Purkinje cell (primary cell): ENCODE measurements around the gene SYT2. TPM values are rescaled to one million over a fixed set of nuclear protein-coding genes. Genes with fewer than 3 reads are reported as not detected.

Experiments used
- polyA plus RNA-seq: library from polyadenylated mRNA; unstranded; fragments of >200 nt; fragmentation: Nextera tagmentation; gene quantifications from 2 replicates; pipeline ENCODE4 v1.2.1, GENCODE V29; 2014

Gene SYT2
- 21.8 and 30.2 TPM in 2 replicates for polyA plus RNA-seq

DNA sequence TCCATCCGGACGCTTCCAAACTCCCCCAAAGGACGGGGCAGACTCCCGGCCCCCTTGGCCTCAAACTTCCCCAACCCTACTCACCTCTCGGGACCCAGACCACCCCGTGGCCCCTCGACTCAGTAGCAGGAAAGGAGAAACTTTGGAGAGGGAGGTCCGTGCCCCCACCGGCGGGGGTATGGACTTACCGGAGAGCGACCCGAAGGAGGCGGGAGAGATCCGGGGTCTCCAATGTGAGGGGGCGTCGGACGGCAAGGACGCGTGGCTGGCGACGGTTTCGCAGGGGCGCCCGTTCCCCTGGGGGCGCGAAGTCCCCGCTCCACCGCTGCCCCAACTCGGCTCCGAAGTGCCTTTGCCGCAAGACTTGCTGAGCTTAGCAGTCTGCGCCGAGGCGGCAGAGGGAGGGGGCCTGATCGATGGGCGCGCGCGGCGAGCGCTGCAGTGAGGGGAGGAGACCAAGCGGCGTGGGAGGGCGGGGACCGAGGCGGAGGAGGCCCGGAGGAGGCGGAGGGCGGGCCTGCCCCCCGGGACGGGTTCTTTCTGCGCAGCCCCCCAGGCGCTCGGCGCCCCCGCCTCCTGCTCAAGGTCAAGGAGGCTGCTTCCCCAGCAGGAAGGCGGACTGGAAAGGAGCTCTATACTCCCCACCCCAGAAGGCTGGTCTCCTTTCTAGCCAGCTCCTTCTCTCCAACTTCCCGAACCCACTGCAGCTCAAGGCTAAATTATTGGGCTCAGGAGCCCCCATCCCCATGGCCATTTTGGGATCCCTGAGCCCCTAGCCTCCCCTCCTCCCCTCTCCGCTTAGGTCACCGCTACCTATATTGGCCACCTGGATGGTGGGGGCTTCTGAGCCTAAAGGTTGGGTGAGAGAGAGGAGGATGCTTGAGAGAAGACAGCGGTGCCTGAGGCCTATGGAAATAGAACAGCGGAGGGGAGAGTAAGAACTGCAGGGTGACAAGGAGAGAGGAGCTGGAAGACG, at the start of gene SYT2:
Gene SYT2 (minus strand): TSS at position 385 of the 976 bp plus-strand sequence. CDS start 104,682 bp downstream, outside the sequence.

Other genes starting within 250 kb of the SYT2 start
- 13.8 and 17.8 TPM in 2 replicates for gene KDM5B, start 98.0 kb upstream of the SYT2 start, polyA plus RNA-seq
- gene PCAT6, start 100.5 kb upstream of the SYT2 start, polyA plus RNA-seq, result 0.69 TPM in 1 of 2 replicates, not detected in the other
- 15.4 and 16.3 TPM in 2 replicates for gene RABIF, start 178.7 kb upstream of the SYT2 start, polyA plus RNA-seq
- gene KLHL12, start 216.8 kb upstream of the SYT2 start, polyA plus RNA-seq, result 55.7 and 60.5 TPM in 2 replicates
- 67.0 and 69.0 TPM in 2 replicates for gene ADIPOR1, start 247.9 kb upstream of the SYT2 start, polyA plus RNA-seq